Neutrophil (primary cell): ENCODE data around the gene GPRIN3.

ENCODE experiments used
- H3K27ac ChIP-seq: fragments of 200-600 bp; sonication (generic); 2 replicates; pipeline ENCODE4 v1.5.1; 2016; ENCODE audit warnings: mild to moderate bottlenecking, moderate library complexity
- H3K27me3 ChIP-seq: fragments of 200-600 bp; sonication (generic); 2 replicates; pipeline ENCODE4 v1.6.0; 2016; ENCODE audit warnings: mild to moderate bottlenecking
- H3K36me3 ChIP-seq: fragments of 200-600 bp; sonication (generic); 2 replicates; pipeline ENCODE4 v1.5.1; 2017
- H3K4me1 ChIP-seq, 2 experiments: fragments of 200-600 bp in 1 of 2; sonication (generic) in 1 of 2; 1 replicate in 1 of 2; 2 replicates in 1 of 2; pipeline versions ENCODE4 v1.5.1 to v1.6.1; 2013 to 2016; ENCODE audit warnings: low read depth in 1 of 2, low read length in 1 of 2, mild to moderate bottlenecking in 1 of 2, moderate library complexity in 1 of 2; ENCODE audit not compliant: control insufficient read depth in 1 of 2, insufficient read depth in 1 of 2
- H3K4me3 ChIP-seq, 2 experiments: fragments of 200-600 bp in 1 of 2; sonication (generic) in 1 of 2; 1 replicate in 1 of 2; 2 replicates in 1 of 2; pipeline ENCODE4 v1.5.1; 2013 to 2016; ENCODE audit warnings: low read depth in 1 of 2, low read length in 1 of 2, mild to moderate bottlenecking in 1 of 2, moderate library complexity in 1 of 2
- H3K9me3 ChIP-seq: fragments of 200-600 bp; sonication (generic); 2 replicates; pipeline ENCODE4 v1.5.1; 2016
- CTCF ChIP-seq: fragments of 200-600 bp; sonication (generic); IDR thresholded peaks from 2 replicates; pipeline ENCODE4 v1.5.1; 2016; ENCODE audit warnings: antibody characterized with exemption

GPRIN3 gene

DNA sequence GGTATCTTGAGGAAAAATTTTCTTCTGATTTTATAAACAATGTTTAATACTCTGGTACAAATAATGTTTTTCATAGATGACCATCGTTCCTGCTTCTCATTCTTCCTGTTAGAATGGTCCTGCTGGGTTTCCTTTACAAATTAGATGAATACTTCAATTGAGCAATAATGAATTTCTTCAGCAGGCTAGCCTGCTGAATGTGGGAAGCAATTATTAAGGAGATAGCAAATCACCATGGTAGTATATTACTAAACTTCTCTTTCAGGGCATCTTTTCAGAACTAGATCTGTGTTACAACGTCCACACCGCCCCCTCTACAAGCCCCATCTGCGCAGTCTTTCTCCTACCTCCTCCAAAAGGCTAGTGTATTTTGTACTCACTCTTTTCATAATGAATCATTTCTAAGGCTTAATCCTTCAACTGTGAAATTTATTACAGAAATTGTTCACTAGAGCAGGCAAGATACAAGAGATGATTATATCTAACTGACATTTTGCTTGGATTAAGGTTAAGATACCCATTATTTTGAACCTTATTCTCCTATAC, 38.4 kb downstream of the GPRIN3 start:
- no peak for TF ChIP-seq CTCF
- Histone ChIP-seq H3K4me1 (no peaks in the 10 kb centered on the region), H3K9me3 (no peaks in the 10 kb centered on the region), H3K27ac (no peak overlapping the region), H3K36me3 (no peaks in the 10 kb centered on the region), H3K4me3 (no peak overlapping the region), H3K27me3 (no peaks in the 10 kb centered on the region)

DNA sequence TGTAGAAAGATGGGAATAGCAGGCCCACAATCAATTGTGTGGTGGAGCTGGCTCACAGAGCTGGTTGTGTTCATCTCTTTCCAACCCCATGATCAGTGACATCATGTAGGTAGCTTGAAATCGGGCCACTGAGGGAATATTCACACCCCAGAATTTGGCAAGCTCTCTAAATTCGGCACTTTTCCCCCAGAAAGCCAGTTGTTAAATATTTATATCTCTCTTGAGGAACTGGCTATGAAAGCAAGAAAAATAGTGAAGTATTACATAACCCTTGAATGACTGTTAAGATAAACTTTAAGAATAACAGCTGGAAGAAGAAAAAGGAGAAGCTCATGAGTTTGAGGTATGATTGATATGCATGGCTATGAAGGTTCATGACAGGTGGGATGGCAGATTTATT, 38.9 kb downstream of the GPRIN3 start:
- Histone ChIP-seq H3K4me3 (no peak overlapping the region), H3K9me3 (no peaks in the 10 kb centered on the region), H3K27me3 (no peaks in the 10 kb centered on the region), H3K27ac (no peak overlapping the region), H3K4me1 (no peaks in the 10 kb centered on the region), H3K36me3 (no peaks in the 10 kb centered on the region)
- TF ChIP-seq CTCF: no peak

DNA sequence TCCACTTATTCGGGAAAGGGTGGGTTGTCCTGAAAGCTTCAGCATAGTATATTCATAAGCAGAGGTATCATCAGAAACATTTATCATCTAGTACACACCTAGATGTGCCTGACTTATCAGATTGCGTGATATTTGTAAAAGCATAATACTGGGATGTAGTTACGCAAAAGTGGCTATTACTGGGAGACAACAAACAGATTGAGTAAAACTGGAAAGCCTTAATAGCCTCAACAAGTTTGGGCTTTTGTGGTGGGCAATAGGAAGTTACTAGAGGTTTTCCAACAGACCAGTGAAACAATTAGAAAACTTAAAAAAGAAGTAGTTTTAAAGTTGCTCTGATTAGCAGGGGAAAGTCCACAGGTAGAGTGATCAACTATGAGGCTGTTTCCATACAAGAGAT, 39.8 kb downstream of the GPRIN3 start:
- Histone ChIP-seq H3K4me1 (no peaks in the 10 kb centered on the region), H3K9me3 (no peaks in the 10 kb centered on the region), H3K27me3 (no peaks in the 10 kb centered on the region), H3K27ac (no peak overlapping the region), H3K4me3 (no peak overlapping the region), H3K36me3 (no peaks in the 10 kb centered on the region)
- TF ChIP-seq CTCF: no peak

DNA sequence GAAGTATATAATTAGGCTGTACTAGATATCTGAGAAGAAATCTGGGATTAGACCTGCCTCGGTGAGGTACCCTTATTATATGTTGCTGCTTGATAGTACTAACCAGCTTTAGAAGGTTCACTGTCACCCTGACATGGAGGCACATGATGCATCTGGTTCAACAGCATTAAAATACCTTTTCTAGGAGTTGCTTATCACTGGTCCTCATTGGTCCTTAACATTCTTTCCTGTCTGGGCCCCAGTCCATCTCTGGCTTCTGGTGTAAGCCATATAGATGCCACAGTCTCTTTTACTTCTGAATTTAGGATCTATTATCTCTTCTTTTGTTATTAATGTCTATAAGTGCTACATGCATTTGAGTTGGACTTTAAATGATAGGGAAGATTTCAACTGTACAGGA, 40.2 kb downstream of the GPRIN3 start:
- no peak for TF ChIP-seq CTCF
- Histone ChIP-seq H3K4me3 (no peak overlapping the region), H3K9me3 (no peaks in the 10 kb centered on the region), H3K4me1 (no peaks in the 10 kb centered on the region), H3K27ac (no peak overlapping the region), H3K36me3 (no peaks in the 10 kb centered on the region), H3K27me3 (no peaks in the 10 kb centered on the region)

- Histone ChIP-seq H3K4me1 (no peaks in the 10 kb centered on the region), H3K9me3 (no peaks in the 10 kb centered on the region), H3K36me3 (no peaks in the 10 kb centered on the region), H3K27ac (no peak overlapping the region), H3K27me3 (no peaks in the 10 kb centered on the region), H3K4me3 (no peak overlapping the region)
- TF ChIP-seq CTCF: no peak
Observed at GRCh38 chr4:89266128-89266527, 41.5 kb downstream of the GPRIN3 start.

DNA sequence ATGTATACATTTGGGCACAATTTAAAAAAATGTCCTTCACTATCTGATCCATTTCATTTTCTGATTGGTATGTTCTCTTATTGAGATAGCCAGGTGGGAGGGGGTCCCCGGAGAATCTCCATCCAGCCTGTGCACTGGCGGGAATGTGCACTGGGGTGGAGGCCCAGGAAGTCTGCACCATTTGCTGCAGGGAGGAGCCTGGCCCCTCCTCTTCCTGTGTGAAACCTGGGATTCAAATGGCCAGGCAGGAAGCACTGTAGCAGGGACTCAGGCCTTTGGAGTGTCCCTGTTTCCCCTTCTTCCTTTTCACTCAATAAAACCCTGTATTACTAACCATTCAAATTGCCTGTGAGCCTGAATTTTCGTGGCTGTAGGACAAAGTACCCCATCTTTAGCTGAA, 44.3 kb downstream of the GPRIN3 start:
- Histone ChIP-seq H3K36me3 (no peaks in the 10 kb centered on the region), H3K9me3 (no peaks in the 10 kb centered on the region), H3K27me3 (no peaks in the 10 kb centered on the region), H3K4me3 (no peak overlapping the region), H3K4me1 (no peaks in the 10 kb centered on the region), H3K27ac (no peak overlapping the region)
- no peak for TF ChIP-seq CTCF
